Mesendoderm (in vitro differentiated cells): ENCODE data around the gene LRRC26.

Experiments used
- DNase-seq: peaks from one replicate; pipeline ENCODE4 v3.0.0; 2013
- H2AK5ac ChIP-seq: 2 replicates; pipeline ENCODE4 v1.6.1; 2013; ENCODE audit warnings: low read length, inconsistent platforms
- H2BK120ac ChIP-seq: 2 replicates; pipeline ENCODE4 v1.6.1; 2013; ENCODE audit warnings: low read depth, mild to moderate bottlenecking, low read length, moderate library complexity, mixed read lengths
- H2BK15ac ChIP-seq: replicated peaks from 2 replicates; pipeline ENCODE4 v1.6.1; 2013; ENCODE audit warnings: low read depth, mild to moderate bottlenecking, moderate library complexity
- H2BK5ac ChIP-seq: 2 replicates; pipeline ENCODE4 v1.6.1; 2013; ENCODE audit warnings: low read length, inconsistent platforms
- H3K18ac ChIP-seq: 2 replicates; pipeline ENCODE4 v1.6.1; 2013; ENCODE audit warnings: mild to moderate bottlenecking, low read length, mixed read lengths
- H3K23ac ChIP-seq: one replicate; pipeline ENCODE4 v1.6.1; 2013; ENCODE audit warnings: low read length
- H3K27ac ChIP-seq: 2 replicates; pipeline ENCODE4 v1.5.1; 2013; ENCODE audit warnings: low read depth, mild to moderate bottlenecking, inconsistent platforms, low read length, moderate library complexity
- H3K27me3 ChIP-seq: 2 replicates; pipeline ENCODE4 v1.6.1; 2013; ENCODE audit warnings: low read length, control low read depth, mild to moderate bottlenecking, inconsistent platforms; ENCODE audit not compliant: insufficient read depth, poor library complexity
- H3K36me3 ChIP-seq: 2 replicates; pipeline ENCODE4 v1.6.1; 2013; ENCODE audit warnings: low read length, inconsistent platforms; ENCODE audit not compliant: control insufficient read depth, insufficient read depth
- H3K4ac ChIP-seq: one replicate; pipeline ENCODE4 v1.6.1; 2013; ENCODE audit warnings: low read depth, mild to moderate bottlenecking, low read length, moderate library complexity
- H3K4me1 ChIP-seq: 2 replicates; pipeline ENCODE4 v1.6.1; 2013; ENCODE audit warnings: low read depth, low read length, inconsistent platforms; ENCODE audit not compliant: control insufficient read depth
- H3K4me2 ChIP-seq: 2 replicates; pipeline ENCODE4 v1.6.1; 2013; ENCODE audit warnings: low read length
- H3K4me3 ChIP-seq: 2 replicates; pipeline ENCODE4 v1.5.1; 2013; ENCODE audit warnings: mild to moderate bottlenecking, low read length
- H3K56ac ChIP-seq: one replicate; pipeline ENCODE4 v1.6.1; 2013; ENCODE audit warnings: low read length
- H3K79me1 ChIP-seq: 2 replicates; pipeline ENCODE4 v1.6.1; 2013; ENCODE audit warnings: low read length, inconsistent platforms
- H3K79me2 ChIP-seq: 2 replicates; pipeline ENCODE4 v1.6.1; 2013; ENCODE audit warnings: mild to moderate bottlenecking, low read length; ENCODE audit not compliant: control insufficient read depth, insufficient read depth
- H3K9ac ChIP-seq: 2 replicates; pipeline ENCODE4 v1.6.1; 2013; ENCODE audit warnings: low read length, inconsistent platforms
- H4K5ac ChIP-seq: one replicate; pipeline ENCODE4 v1.6.1; 2013; ENCODE audit warnings: low read length
- H4K8ac ChIP-seq: one replicate; pipeline ENCODE4 v1.6.1; 2013; ENCODE audit warnings: low read depth, mild to moderate bottlenecking, control low read depth, low read length, moderate library complexity
- WGBS: extraction: QIAGEN DNeasy Blood & Tissue Kit; methylation state at CpG from one replicate; pipeline ENCODE4 v1.1.7; 2013; ENCODE audit warnings: low lambda C conversion rate, missing lambda C conversion rate; ENCODE audit not compliant: insufficient coverage; ENCODE audit errors: extremely low coverage; 5-methylcytosine and 5-hydroxymethylcytosine counted together

The LRRC26 gene

GRCh38 chr9:137152844-137153405, 16.9 kb downstream of the LRRC26 start:
- Histone ChIP-seq H3K9ac (no peak overlapping the region), H3K23ac (no peak overlapping the region), H2BK15ac (no peak overlapping the region), H4K5ac (no peak overlapping the region), H3K27ac (no peak overlapping the region), H3K4me1 (no peaks in the 10 kb centered on the region), H2AK5ac (no peak overlapping the region), H2BK120ac (no peak overlapping the region), H3K79me2 (no peaks in the 10 kb centered on the region), H3K18ac (no peak overlapping the region), H3K27me3 (peaks cover 7% of the 10 kb centered on the region), H2BK5ac (no peak overlapping the region), H4K8ac (no peak overlapping the region), H3K56ac (no peak overlapping the region), H3K4me2 (no peak overlapping the region), H3K4me3 (peak overlapping the region; percentile 15), H3K79me1 (no peaks in the 10 kb centered on the region), H3K4ac (no peak overlapping the region), H3K36me3 (no peaks in the 10 kb centered on the region)
- no CpG with 5 or more reads among the region's 7 CpGs for WGBS
- DNase-seq = no peak

GRCh38 chr9:137150617-137151457, 19.0 kb downstream of the LRRC26 start:
- no peak overlapping the region for H2AK5ac ChIP-seq

GRCh38 chr9:137149942-137150616, 19.8 kb downstream of the LRRC26 start:
- DNase-seq = peak; percentile 34
- no CpG with 5 or more reads among the region's 20 CpGs for WGBS

More at GRCh38 chr9:137150617-137151457, 19.0 kb downstream of the LRRC26 start:
- Histone ChIP-seq H3K4me2 (no peak overlapping the region), H3K18ac (no peak overlapping the region), H3K4ac (no peak overlapping the region), H3K27me3 (peaks cover under 1% of the 10 kb centered on the region), H2BK120ac (no peak overlapping the region), H3K79me1 (no peaks in the 10 kb centered on the region), H2BK15ac (no peak overlapping the region), H3K56ac (no peak overlapping the region), H3K23ac (no peak overlapping the region), H3K4me1 (no peaks in the 10 kb centered on the region), H4K8ac (no peak overlapping the region), H3K4me3 (no peak overlapping the region), H3K79me2 (no peaks in the 10 kb centered on the region), H3K36me3 (no peaks in the 10 kb centered on the region), H2BK5ac (no peak overlapping the region), H4K5ac (no peak overlapping the region), H3K9ac (no peak overlapping the region), H3K27ac (no peak overlapping the region)
- DNase-seq = peak; percentile 50
- WGBS = no CpG with 5 or more reads among the region's 34 CpGs

GRCh38 chr9:137149363-137149762, 20.5 kb downstream of the LRRC26 start:
- WGBS = no CpG with 5 or more reads among the region's 5 CpGs
- no peak for DNase-seq

More at GRCh38 chr9:137149942-137150616, 19.8 kb downstream of the LRRC26 start:
- no peak overlapping the region for H3K23ac ChIP-seq
- H4K8ac ChIP-seq = no peak overlapping the region
- no peak overlapping the region for H2AK5ac ChIP-seq
- no peak overlapping the region for H3K18ac ChIP-seq
- no peaks in the 10 kb centered on the region for H3K36me3 ChIP-seq
- no peak overlapping the region for H2BK5ac ChIP-seq
- no peak overlapping the region for H3K27ac ChIP-seq
- no peak overlapping the region for H3K4ac ChIP-seq
- no peak overlapping the region for H3K4me3 ChIP-seq
- H2BK120ac ChIP-seq = no peak overlapping the region
- H2BK15ac ChIP-seq = no peak overlapping the region
- no peaks in the 10 kb centered on the region for H3K79me1 ChIP-seq
- H3K4me2 ChIP-seq = no peak overlapping the region
- H3K4me1 ChIP-seq = no peaks in the 10 kb centered on the region
- no peak overlapping the region for H4K5ac ChIP-seq
- no peaks in the 10 kb centered on the region for H3K27me3 ChIP-seq
- no peak overlapping the region for H3K56ac ChIP-seq
- H3K79me2 ChIP-seq = no peaks in the 10 kb centered on the region
- H3K9ac ChIP-seq = no peak overlapping the region

GRCh38 chr9:137148661-137149060, 21.2 kb downstream of the LRRC26 start:
- Histone ChIP-seq H3K27me3 (no peaks in the 10 kb centered on the region), H2BK15ac (no peak overlapping the region), H2AK5ac (no peak overlapping the region), H3K27ac (no peak overlapping the region), H3K18ac (no peak overlapping the region), H3K36me3 (no peaks in the 10 kb centered on the region), H4K8ac (no peak overlapping the region), H3K79me1 (no peaks in the 10 kb centered on the region), H3K4me1 (no peaks in the 10 kb centered on the region), H2BK120ac (no peak overlapping the region), H3K4me2 (no peak overlapping the region), H3K4ac (no peak overlapping the region), H3K79me2 (no peaks in the 10 kb centered on the region), H3K4me3 (no peak overlapping the region), H3K56ac (no peak overlapping the region), H2BK5ac (no peak overlapping the region), H3K23ac (no peak overlapping the region), H3K9ac (no peak overlapping the region), H4K5ac (no peak overlapping the region)
- DNase-seq = no peak
- WGBS = no CpG with 5 or more reads among the region's 19 CpGs

More at GRCh38 chr9:137149363-137149762, 20.5 kb downstream of the LRRC26 start:
- Histone ChIP-seq H3K27me3 (no peaks in the 10 kb centered on the region), H3K23ac (no peak overlapping the region), H3K79me1 (no peaks in the 10 kb centered on the region), H2BK5ac (no peak overlapping the region), H3K56ac (no peak overlapping the region), H3K4me2 (no peak overlapping the region), H2BK120ac (no peak overlapping the region), H2BK15ac (no peak overlapping the region), H4K5ac (no peak overlapping the region), H3K36me3 (no peaks in the 10 kb centered on the region), H3K79me2 (no peaks in the 10 kb centered on the region), H3K4me1 (no peaks in the 10 kb centered on the region), H2AK5ac (no peak overlapping the region), H3K18ac (no peak overlapping the region), H3K27ac (no peak overlapping the region), H3K4me3 (no peak overlapping the region), H4K8ac (no peak overlapping the region), H3K9ac (no peak overlapping the region), H3K4ac (no peak overlapping the region)
